HepG2 (cell line): ENCODE measurements around the gene TBL3. TPM values are rescaled to one million over a fixed set of nuclear protein-coding genes. Genes with fewer than 3 reads are reported as not detected.

Experiments
- BHLHE40 ChIP-seq: IDR thresholded peaks from 2 replicates; pipeline ENCODE4 v1.6.1; 2011; ENCODE audit warnings: low read length, improper control_type of control experiment
- CBX1 ChIP-seq: IDR thresholded peaks from one replicate; pipeline ENCODE4 v1.6.1; 2016; ENCODE audit warnings: antibody characterized with exemption, low read depth
- CHCHD3 ChIP-seq: sonication (generic); formaldehyde crosslinking; IDR thresholded peaks from 2 replicates; pipeline ENCODE4 v1.8.0; 2022; ENCODE audit warnings: mild to moderate bottlenecking, missing genetic modification reagents, moderate library complexity
- LBX2 ChIP-seq: sonication (generic); formaldehyde crosslinking; IDR thresholded peaks from 2 replicates; pipeline ENCODE4 v1.5.0; 2020; ENCODE audit warnings: missing genetic modification reagents, mild to moderate bottlenecking, borderline replicate concordance
- MIXL1 ChIP-seq: IDR thresholded peaks from 2 replicates; pipeline ENCODE4 v1.6.1; 2016
- MXD4 ChIP-seq: IDR thresholded peaks from 2 replicates; pipeline ENCODE4 v1.6.1; 2016; ENCODE audit warnings: mild to moderate bottlenecking, missing biosample characterization, missing genetic modification reagents
- NFYC ChIP-seq: IDR thresholded peaks from 2 replicates; pipeline ENCODE4 v1.6.1; 2016; ENCODE audit warnings: missing genetic modification reagents, missing compliant biosample characterization
- ONECUT2 ChIP-seq: sonication (generic); formaldehyde crosslinking; IDR thresholded peaks from 2 replicates; pipeline ENCODE4 v1.4.0; 2020; ENCODE audit warnings: missing genetic modification reagents
- PAWR ChIP-seq: sonication (generic); formaldehyde crosslinking; IDR thresholded peaks from 2 replicates; pipeline ENCODE4 v1.4.0; 2020; ENCODE audit warnings: missing genetic modification reagents, mild to moderate bottlenecking, borderline replicate concordance
- REST ChIP-seq, 2 experiments: IDR thresholded peaks; 2 replicates each; pipeline ENCODE4 v1.6.1; 2011 to 2012; ENCODE audit warnings: low read length in 2 of 2, borderline replicate concordance in 1 of 2, low read depth in 1 of 2, mild to moderate bottlenecking in 1 of 2, moderate library complexity in 1 of 2
- SNAPC2 ChIP-seq: sonication (generic); formaldehyde crosslinking; IDR thresholded peaks from 2 replicates; pipeline ENCODE4 v1.8.1; 2022; ENCODE audit warnings: mild to moderate bottlenecking, missing genetic modification reagents
- SNAPC4 ChIP-seq: sonication (generic); formaldehyde crosslinking; IDR thresholded peaks from 2 replicates; pipeline ENCODE4 v1.4.0; 2020; ENCODE audit warnings: mild to moderate bottlenecking, missing genetic modification reagents
- SP140L ChIP-seq: sonication (generic); formaldehyde crosslinking; IDR thresholded peaks from 2 replicates; pipeline ENCODE4 v1.4.0; 2020; ENCODE audit warnings: missing genetic modification reagents, borderline replicate concordance
- ZMYM4 ChIP-seq: sonication (generic); formaldehyde crosslinking; IDR thresholded peaks from 2 replicates; pipeline ENCODE4 v1.8.1; 2023; ENCODE audit warnings: mild to moderate bottlenecking, missing genetic modification reagents
- ZNF143 ChIP-seq: sonication (generic); formaldehyde crosslinking; IDR thresholded peaks from 2 replicates; pipeline ENCODE4 v1.4.0; 2020; ENCODE audit warnings: missing genetic modification reagents
- ZNF260 ChIP-seq: sonication (generic); formaldehyde crosslinking; IDR thresholded peaks from 2 replicates; pipeline ENCODE4 v1.4.0; 2020; ENCODE audit warnings: missing genetic modification reagents, low read depth, mild to moderate bottlenecking, borderline replicate concordance
- ZNF30 ChIP-seq: sonication (generic); formaldehyde crosslinking; IDR thresholded peaks from 2 replicates; pipeline ENCODE4 v1.5.0; 2020; ENCODE audit warnings: mild to moderate bottlenecking, missing genetic modification reagents
- ZNF335 ChIP-seq: sonication (generic); formaldehyde crosslinking; IDR thresholded peaks from 2 replicates; pipeline ENCODE4 v1.4.0; 2020; ENCODE audit warnings: missing genetic modification reagents
- ZNF543 ChIP-seq: sonication (generic); formaldehyde crosslinking; IDR thresholded peaks from 2 replicates; pipeline ENCODE4 v1.4.0; 2020; ENCODE audit warnings: mild to moderate bottlenecking, missing genetic modification reagents
- ZNF605 ChIP-seq: sonication (generic); formaldehyde crosslinking; IDR thresholded peaks from 2 replicates; pipeline ENCODE4 v1.8.0; 2022; ENCODE audit warnings: mild to moderate bottlenecking, missing genetic modification reagents
- ZNF672 ChIP-seq: sonication (generic); formaldehyde crosslinking; IDR thresholded peaks from 2 replicates; pipeline ENCODE4 v1.8.1; 2022; ENCODE audit warnings: missing genetic modification reagents
- ZSCAN12 ChIP-seq: sonication (generic); formaldehyde crosslinking; IDR thresholded peaks from 2 replicates; pipeline ENCODE4 v1.9.0; 2021; ENCODE audit warnings: mild to moderate bottlenecking, missing genetic modification reagents
- polyA plus RNA-seq, 8 experiments: library from polyadenylated mRNA; depleted of rRNA in 3 of 8; stranded (reverse) in 7 of 8; unstranded in 1 of 8; fragments of >200 nt; fragmentation: Illumina TruSeq in 4 of 8; extraction: Trizol in 4 of 8; gene quantifications; 2 replicates each; pipeline versions ENCODE4 v1.2.1 to v1.2.3, GENCODE V29; 2011 to 2016; ENCODE audit warnings: low read depth in 4 of 8, missing spikeins in 1 of 8, mixed read lengths in 1 of 8; ENCODE audit not compliant: insufficient read depth in 1 of 8
- total RNA-seq, 5 experiments: library from RNA; depleted of rRNA; stranded (reverse); fragments of >200 nt; fragmentation: Illumina TruSeq; extraction: Trizol; gene quantifications; 2 replicates each; pipeline ENCODE4 v1.2.3, GENCODE V29; 2016; ENCODE audit warnings: low read depth in 1 of 5

The TBL3 gene
- total and polyA plus RNA-seq, 2 of the 13 experiments (the other 11 are each of a cell fraction or from before 2014, with no cell fraction given): 16.8 to 38.0 TPM

- TF ChIP-seq ZMYM4 (CRISPR knock-in tag): peak; percentile 8; the same call in 1 of the 2 replicates
- peak in 1 of 2 experiments; percentile 62; a peak in 1 of 4 replicates for TF ChIP-seq REST (IDR thresholded peaks at IDR 0.05; ENCODE audit: borderline replicate concordance in 1 of 2, low read depth in 1 of 2, low read length in 2 of 2)
- TF ChIP-seq ZNF260 (CRISPR knock-in tag): no peak
- TF ChIP-seq ZSCAN12 (CRISPR knock-in tag): no peak
- TF ChIP-seq SNAPC2 (CRISPR knock-in tag): no peak
- TF ChIP-seq ONECUT2 (CRISPR knock-in tag): no peak
- TF ChIP-seq BHLHE40: no peak
- no peak for TF ChIP-seq CHCHD3 (CRISPR knock-in tag)
- 0 out of 2 replicates have a peak, but pooled peaks have one; percentile 42 for TF ChIP-seq ZNF605
- peak; percentile 67; the same call in 1 of the 2 replicates for TF ChIP-seq SNAPC4 (CRISPR knock-in tag)
- peak; percentile 84 for TF ChIP-seq NFYC (CRISPR knock-in tag)
- TF ChIP-seq ZNF30 (CRISPR knock-in tag): no peak
- TF ChIP-seq MIXL1 (CRISPR knock-in tag): no peak
- no peak; the same call in 1 of the 2 replicates for TF ChIP-seq LBX2 (CRISPR knock-in tag)
- TF ChIP-seq ZNF143 (CRISPR knock-in tag): no peak; the same call in 1 of the 2 replicates
- peak; percentile 66 for TF ChIP-seq CBX1
- TF ChIP-seq SP140L (CRISPR knock-in tag): no peak
- TF ChIP-seq PAWR (CRISPR knock-in tag): no peak
- TF ChIP-seq ZNF672: no peak
- no peak for TF ChIP-seq ZNF335 (CRISPR knock-in tag)
- TF ChIP-seq ZNF543 (CRISPR knock-in tag): peak; percentile 87; the same call in 1 of the 2 replicates
- no peak for TF ChIP-seq MXD4 (CRISPR knock-in tag)
These were observed 28.8 kb upstream of the TBL3 start, which contains the start of gene MSRB1 (continued) for GRCh38 chr16:1942810-1943726.
